ENCODE results near the gene EXOC6B.

Gene EXOC6B

DNA sequence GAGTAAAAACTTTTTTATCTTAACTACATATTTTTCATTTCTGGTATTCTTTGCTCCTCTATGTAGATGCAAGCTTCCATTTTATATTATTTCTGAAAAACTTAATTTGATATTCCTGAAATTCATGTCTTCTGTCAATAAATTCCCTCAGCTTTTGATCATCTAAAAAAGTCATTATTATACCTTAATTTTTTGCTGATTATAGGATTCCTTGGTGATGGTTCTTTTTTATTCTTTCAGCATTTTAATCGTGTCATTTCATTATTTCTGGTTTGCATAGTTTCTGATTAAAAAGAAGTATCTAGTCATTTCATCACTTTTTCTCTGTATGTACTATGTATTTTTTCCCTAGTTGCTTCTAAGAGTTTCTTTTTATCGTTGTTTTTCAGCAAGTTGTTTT lies 436.4 kb downstream of the EXOC6B start:
- no peak for DNase-seq (ENCODE audit: extremely low read depth in 1 of 2, low read depth in 1 of 2)

DNA sequence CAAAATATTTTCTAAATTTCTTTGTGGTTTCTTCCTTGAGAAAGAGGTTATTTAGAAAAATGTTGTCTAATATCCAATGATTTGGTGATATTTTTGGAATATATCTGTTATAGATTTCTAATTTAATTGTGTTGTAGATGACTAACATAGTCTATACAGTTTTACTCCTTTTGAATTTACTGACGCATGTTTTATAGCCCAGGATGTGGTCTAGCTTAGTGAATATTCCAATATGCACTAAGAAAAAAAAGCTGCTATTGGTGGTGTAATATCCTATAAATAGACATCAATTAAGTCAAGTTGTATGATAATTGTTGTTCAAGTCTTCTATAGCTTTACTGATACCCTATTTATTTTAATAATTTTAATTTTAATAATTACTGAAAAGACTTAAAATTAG lies 437.6 kb downstream of the EXOC6B start:
- DNase-seq (ENCODE audit: extremely low read depth in 1 of 2, low read depth in 1 of 2), result no peak

DNA sequence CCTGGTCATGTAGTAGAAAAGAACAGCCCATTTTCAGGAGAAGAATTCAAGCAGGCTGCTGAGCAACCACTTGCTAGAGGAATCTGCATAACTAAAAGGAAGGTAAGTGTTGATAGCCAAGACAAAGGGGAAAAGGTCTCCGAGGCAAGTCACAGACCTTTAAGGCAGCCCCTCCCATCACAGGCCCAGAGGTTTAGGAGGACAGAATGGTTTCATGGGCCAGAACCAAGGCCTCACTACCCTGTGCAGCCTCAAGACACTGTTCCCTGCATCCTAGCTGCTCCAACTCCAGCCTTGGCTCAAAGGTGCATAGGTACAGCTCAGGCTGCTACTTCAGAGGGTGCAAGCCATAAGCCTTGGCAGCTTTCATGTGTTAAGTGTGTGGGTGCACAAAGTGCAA lies 439.5 kb downstream of the EXOC6B start:
- no peak for DNase-seq (ENCODE audit: extremely low read depth in 1 of 2, low read depth in 1 of 2)

DNA sequence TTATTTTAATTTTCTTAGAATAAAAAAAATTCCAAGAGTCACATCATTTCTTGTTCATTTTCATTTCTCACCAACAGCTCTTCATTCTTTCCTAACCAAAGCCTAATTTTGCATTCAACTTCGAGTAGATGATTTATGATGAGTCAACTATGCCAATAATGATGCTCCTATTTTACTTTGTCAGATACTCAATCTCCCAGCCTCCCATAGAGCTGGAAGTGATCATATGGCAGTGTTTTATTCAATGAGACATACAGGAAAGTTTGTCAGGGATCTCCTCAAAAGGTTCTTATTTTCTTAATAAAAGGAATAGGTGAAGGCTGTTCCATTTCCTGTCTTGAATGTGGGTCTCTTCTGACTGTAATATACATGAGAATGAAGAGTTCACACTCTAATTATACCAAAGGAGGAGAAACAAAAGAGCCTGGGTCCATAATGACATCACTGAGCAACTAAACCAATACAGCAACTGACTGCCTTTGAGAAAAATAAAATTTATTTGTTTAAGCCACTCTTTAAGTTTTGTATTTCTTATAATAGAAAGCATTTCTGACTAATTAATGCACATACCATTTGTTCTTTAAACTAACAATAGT lies 447.0 kb downstream of the EXOC6B start:
- DNase-seq (ENCODE audit: extremely low read depth in 1 of 2, low read depth in 1 of 2), result no peak

DNA sequence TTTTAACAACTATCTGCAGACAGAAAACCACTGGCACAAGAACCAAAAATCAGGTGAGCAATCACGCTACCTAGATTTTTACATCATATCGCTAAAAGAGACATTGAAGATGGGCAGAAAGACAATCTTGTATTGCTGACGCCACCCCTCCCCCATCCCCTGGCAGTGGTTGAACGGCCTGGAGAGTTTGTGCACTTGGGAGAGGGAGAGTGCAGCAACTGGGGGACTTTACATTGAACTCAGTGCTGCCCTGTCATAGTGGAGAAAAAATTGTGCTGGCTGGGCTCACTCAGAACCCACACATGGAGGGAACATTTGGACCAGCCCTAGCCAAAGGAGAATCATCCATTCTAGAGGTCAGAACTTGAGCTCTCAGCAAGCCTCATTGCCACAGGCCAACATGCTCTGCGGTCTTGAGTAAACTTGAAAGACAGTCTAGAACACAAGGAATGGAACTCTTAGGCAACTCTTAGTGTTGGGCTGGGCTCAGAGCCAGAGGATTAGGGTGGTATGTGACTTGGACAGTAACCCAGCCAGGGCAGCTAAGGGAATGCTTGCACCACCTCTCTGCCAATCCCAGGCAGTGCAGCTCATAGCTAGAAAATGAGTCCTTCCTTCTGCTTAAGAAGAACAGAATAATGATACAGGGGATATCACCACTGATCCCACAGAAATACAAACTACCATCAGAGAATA lies 458.2 kb downstream of the EXOC6B start:
- DNase-seq (ENCODE audit: extremely low read depth in 1 of 2, low read depth in 1 of 2), result no peak

DNA sequence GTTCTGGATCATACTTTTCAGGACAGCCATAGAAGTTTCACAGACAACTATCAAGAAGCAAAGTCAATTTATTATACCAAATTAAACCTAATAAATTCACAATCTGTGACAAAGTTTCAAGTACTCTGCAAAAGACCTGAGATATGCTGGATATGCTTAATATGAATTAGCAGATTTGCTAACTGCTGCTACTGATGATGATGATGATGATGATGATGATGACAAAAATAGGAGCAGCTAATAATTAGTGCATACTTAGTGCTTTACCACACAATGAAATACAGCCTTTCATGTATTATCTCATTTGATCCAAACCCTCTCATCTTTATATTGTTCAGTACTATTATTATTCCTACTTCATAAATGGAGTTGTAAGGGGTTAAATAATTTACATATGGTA lies 462.4 kb downstream of the EXOC6B start:
- DNase-seq (ENCODE audit: extremely low read depth in 1 of 2, low read depth in 1 of 2), result no peak

DNA sequence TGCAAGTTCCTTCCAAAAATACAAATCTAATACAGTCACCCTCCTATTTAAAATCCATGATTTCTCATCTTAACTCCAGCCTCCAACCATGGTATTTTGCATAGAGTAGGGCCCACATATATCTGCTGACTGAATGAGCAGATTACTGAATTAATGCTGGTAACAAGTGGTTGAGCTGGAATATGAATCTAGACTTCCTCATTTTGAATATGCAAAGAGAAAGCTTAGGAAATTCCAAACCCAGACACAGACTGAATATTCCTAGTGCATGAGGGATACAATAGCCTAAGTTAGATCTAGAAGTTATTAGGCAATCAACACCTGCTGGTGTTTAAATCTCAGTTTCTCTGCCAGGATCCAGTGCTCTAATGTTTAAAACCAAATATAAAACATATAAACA lies 463.1 kb downstream of the EXOC6B start:
- no peak for DNase-seq (ENCODE audit: extremely low read depth in 1 of 2, low read depth in 1 of 2)

DNA sequence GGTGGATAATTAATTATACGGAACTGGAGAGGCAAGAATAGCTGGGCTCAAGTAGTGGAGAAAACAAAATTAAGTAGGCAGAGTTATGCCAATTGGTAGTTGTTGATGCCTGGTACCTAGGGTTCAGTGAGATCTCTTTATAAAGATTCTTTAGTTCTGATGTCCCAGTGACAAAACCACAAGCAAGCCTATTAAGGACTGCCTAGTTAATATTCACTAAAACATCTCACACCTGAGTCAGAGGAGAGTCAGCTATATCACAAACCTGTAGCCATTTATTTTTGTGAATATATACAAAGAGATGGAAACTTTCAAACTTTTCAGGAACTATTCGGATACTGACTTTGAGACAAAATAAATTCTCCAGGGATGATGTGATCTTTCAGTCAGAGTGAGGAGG lies 464.3 kb downstream of the EXOC6B start:
- no peak for DNase-seq (ENCODE audit: extremely low read depth in 1 of 2, low read depth in 1 of 2)

DNA sequence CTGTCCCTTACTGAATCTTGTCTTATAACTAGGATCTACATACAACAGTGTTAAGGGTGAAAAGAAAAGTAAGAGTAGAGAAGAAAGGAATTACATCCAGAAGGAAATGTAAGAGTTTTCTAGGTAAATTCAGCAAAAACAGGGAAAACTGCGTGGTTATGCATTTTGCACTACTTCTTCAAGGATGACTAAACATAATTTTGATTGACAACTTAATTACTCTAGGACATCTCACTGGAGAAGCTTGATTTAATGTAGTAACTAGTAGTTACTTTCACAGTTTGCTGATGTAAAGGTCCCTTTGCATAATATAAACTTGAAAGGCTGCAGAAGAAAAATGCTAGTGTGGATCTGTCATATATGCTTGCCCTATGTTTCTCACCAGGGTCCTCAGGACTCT lies 464.8 kb downstream of the EXOC6B start:
- DNase-seq (ENCODE audit: extremely low read depth in 1 of 2, low read depth in 1 of 2), result no peak

DNA sequence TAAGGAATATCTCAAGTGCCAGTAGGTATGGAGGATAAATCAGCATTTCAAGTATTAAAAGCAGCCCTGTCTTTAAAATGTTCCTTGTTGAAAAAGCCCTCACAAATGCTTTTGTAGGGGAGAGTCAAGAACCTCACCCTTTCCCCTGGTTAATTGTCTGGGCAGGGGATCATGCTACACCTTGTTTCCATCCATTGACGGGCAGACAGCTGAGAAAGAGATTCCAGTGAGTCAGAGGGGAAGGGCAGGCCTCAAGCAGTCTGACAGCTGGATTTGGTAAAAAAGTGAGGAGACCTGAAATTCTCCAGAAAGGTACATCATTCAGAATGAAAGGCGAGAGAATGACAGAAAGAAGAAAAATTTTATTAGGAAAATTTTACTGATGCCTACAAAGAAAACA lies 475.0 kb downstream of the EXOC6B start:
- no peak for DNase-seq (ENCODE audit: extremely low read depth in 1 of 2, low read depth in 1 of 2)

DNA sequence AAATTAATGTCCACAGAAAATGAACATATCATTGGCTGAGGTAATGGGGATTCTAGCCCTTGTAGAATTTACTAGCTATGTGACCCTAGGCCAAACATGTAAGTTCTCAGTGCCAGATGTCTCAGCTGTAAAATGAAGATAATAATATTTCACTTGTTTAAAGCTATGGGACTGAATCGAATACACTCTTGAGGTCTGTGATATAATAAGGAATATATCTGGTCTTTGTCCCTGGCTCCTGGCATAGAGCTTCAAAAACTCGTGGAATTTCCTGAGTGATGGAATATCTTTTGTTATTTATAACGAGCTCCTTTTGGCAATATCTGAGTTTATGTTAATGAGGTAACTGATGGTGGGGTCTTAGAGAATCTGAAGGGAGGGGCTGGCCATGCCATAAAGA lies 476.8 kb downstream of the EXOC6B start:
- no peak for DNase-seq (ENCODE audit: extremely low read depth in 1 of 2, low read depth in 1 of 2)

DNA sequence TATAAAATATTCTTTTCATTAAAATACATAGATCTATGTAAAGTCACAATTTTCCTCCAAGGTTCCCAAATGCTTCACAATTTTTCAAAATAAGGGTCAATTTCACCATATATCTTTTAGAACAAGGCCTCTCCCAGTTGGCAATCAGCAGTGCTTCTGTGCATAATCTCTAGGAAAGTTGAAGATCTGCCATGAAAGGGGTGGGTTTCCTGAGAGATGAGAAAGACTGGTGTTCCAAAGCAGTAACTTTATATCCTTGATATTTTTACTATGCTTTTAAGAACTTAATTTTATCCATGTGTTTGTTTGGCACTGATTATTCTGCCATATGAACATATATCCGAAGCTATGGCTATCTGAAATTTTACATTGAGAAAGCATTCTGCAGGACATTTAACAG lies 478.8 kb downstream of the EXOC6B start:
- no peak for DNase-seq (ENCODE audit: extremely low read depth in 1 of 2, low read depth in 1 of 2)

DNA sequence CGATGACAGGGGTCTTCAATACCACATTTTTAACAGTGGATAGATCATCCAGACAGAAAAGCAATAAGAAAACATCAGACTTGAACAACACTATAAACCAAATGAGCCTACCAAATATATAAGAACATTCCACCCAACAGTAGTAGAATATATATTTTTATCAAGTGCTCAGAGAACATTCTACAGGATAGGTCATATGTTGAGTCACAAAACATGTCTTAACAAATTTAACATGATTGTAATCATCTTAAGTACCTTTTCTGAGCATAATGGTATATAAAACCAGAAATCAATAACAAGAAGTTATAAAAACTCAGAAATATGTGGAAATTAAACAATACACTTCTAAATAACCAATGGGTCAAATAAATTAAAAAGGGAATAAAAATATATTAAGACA lies 484.2 kb downstream of the EXOC6B start:
- DNase-seq (ENCODE audit: extremely low read depth in 1 of 2, low read depth in 1 of 2), result no peak

DNA sequence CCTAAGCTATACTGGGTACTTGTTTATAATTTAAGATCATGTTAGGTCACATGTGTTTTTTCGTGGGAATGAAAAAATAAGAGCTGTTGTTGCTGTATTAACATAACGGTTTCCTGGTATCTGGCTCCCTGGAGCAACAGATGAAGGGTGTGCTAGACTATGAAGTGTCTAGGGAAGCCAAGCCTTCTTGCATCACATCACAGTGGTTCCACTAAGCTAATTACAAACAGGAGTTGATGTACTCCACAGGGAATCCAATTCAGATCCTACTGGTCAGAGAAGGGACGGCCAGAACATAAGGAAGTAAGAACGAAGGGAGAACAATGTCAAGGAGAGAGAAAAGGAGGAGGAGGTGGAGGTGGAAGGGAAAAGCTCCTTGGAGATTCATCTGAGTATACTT lies 485.2 kb downstream of the EXOC6B start:
- no peak for DNase-seq (ENCODE audit: extremely low read depth in 1 of 2, low read depth in 1 of 2)

DNA sequence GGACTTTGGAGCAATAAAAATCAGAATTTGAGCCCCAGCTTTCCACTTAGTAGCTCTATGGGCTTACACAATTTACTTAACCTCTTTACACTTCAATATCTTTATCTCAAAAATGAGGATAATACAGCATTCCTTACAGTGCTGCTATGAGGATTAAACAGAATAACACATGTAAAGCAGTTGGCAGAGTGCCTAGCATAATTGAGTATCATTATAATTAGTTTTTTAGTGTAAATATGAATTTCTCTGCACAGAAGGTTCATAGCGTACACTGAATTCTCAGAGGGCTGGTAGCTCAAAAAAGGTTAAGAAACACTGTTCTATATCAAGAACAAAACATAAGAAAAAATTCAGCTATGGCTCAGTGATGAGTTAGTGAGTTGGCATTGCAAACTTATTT lies 487.8 kb downstream of the EXOC6B start:
- DNase-seq (ENCODE audit: extremely low read depth in 1 of 2, low read depth in 1 of 2), result no peak

DNA sequence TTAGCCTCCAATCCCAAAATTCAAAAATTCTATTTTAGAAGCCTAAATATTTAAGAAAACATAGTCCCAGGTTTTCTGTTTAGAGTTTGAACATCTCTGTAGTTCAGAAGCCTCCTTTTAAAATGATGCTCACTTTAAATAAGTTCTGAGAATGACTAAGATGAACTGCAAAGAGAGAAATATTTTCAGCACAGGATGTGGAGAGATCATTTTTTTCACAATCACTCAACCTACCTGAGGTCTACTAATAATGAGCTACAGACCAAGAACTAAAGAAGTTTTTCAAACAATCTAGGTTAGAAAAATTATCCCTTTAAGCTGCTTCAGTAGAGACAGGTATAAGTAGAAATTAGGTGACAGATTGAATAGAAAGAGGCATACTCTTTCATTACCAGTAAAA lies 493.1 kb downstream of the EXOC6B start:
- no peak for DNase-seq (ENCODE audit: extremely low read depth in 1 of 2, low read depth in 1 of 2)

DNA sequence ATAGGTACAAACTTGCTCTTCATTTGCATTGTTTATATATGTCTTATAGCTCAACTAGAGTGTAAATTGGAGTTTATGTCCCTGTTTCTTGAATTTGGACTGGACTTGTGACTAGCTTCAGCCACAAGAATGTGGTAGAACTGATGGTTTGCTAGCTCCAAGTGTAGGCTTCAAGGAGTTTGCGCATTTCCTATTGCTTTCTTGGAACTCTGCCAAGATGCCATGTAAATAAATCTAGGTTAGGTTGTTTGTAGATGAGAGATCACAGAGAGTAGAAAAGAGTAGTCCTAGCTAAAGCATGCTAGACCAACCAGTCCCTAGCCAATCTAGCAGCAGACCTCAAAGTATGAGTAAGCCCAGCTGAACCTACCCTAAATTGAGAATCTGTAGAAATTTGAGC lies 495.2 kb downstream of the EXOC6B start:
- DNase-seq (ENCODE audit: extremely low read depth in 1 of 2, low read depth in 1 of 2), result no peak

DNA sequence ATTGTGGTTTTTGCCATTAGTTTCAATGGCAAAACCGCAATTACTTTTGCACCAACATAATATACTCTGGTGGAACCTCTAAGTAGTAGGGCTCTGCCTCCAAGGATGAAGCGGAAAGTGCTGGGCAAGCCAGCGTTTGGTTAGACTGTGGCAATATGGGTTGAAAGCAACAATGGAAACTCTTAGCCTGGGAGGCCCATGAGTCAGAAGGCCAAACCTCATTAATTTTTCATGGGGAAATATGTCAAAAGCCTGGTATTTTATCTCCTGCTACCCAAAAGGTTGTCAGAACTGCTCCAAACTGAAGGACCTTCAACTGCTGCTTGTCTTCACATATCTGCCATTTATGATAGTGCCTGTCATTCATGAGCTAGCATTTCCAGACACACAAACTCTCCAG lies 499.1 kb downstream of the EXOC6B start:
- no peak for DNase-seq (ENCODE audit: extremely low read depth in 1 of 2, low read depth in 1 of 2)

DNA sequence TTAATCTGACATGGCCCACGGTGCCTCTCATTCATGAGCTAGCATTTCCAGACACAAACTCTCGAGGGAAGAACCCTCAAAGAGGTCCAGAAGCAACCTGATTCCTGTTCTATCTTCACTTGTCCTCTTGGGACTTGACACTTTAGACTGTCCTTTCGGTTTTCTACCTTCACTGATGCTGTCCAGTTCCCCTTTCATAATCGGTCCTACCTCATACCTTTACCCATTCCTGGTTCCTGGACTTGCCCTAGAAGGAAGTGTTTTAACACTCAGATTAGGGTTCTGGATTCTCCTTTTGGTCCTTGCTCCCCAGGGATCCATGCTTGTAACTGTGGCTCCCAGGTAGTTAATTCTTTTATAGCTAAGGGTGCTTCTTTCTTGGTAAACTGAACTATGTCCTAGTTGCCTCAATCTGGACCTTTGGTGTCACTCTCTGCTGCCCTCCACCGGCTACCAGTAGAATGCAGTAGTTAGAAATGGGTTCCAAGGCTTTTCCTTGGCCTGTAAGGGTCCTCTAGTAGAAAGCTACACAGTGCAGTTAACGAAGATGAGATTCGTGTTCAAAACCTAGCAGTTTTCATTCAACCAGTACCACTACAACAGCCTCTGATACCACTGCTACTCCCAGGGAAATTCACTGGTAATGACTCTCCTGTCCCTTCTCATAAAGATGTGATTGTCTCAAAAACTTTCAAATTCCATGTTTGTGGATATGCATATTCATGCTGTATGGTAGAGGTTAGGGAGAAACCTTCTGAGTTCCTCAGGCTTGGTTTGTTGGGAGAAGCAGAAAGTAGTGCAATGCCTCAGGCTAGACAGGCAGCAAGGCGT lies 500.0 kb downstream of the EXOC6B start:
- DNase-seq (ENCODE audit: extremely low read depth in 1 of 2, low read depth in 1 of 2), result no peak

DNA sequence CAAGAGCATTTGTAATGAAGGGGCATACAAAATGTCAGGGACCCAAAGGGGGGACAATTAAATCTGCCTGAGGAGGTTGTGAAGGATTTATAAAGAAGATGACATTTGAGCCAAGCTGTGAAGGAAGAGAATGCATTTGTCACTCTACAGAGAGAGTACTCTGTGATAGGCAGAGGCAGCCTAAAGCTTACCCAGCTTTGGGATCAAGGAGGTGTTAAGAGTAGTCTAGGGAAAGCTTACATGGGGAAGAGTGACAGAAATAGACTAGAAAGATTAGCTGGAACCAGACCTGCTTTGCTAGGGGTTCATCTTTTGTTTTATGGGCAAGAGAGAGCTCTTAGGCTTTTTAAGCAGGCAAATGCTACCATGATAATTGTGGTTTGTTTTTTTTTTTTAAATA lies 509.1 kb downstream of the EXOC6B start:
- DNase-seq (ENCODE audit: extremely low read depth in 1 of 2, low read depth in 1 of 2), result no peak

DNA sequence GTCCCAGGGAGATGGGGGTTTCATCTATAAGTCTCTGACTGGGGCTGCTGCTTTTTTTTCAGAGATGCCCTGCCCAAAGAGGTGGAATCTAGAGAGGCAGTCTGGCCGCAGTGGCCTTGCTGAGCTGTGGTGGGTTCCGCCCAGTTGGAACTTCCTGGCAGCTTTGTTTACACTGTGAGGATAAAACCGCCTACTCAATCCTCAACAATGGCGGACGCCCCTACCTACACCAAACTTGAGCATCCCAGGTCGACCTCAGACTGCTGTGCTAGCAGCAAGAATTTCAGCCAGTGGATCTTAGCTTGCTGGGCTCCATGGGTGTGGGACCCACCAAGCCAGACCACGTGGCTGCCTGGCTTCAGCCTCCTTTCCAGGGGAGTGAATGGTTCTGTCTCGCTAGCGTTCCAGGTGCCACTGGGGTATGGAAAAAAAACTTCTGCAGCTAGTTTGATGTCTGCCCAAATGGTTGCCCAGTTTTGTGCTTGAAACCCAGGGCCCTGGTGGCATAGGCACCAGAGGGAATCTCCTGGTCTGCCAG lies 525.6 kb downstream of the EXOC6B start:
- DNase-seq (ENCODE audit: extremely low read depth in 1 of 2, low read depth in 1 of 2), result no peak

DNA sequence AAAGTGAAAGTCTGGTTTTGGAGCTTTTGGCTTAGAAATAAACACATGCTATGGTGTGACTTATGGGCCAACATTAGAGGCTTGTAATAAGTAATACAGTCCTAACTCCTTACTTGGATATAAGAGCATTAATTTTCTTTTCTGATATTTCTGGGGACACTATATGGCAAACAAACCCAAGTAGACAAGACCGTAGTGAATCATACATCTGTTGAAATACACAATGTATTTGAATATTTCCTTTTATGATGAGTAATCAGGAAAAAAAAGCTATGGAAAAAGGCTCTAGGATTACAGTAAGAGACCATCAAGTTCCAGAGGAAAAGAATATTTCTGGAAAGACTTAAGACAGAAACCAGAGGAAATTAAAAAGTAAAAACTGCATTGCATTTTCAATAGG lies 532.2 kb downstream of the EXOC6B start:
- DNase-seq (ENCODE audit: extremely low read depth in 1 of 2, low read depth in 1 of 2), result no peak
